Measurements from ENCODE around the gene HYLS1.

HYLS1 gene

GRCh38 chr11:125923012-125923579 is 35.6 kb downstream of the HYLS1 start:
- Histone ChIP-seq H3K4me1 (ENCODE audit: insufficient read depth, poor library complexity, severe bottlenecking) (peaks cover 2% of the 10 kb centered on the region), H3K36me3 (ENCODE audit: low read depth) (no peaks in the 10 kb centered on the region), H3K27me3 (ENCODE audit: insufficient read depth, poor library complexity, severe bottlenecking) (no peaks in the 10 kb centered on the region), H3K27ac (ENCODE audit: poor library complexity, severe bottlenecking) (no peak overlapping the region), H3K9me3 (ENCODE audit: severe bottlenecking) (no peaks in the 10 kb centered on the region), H3K4me3 (ENCODE audit: severe bottlenecking) (no peak overlapping the region)
- TF ChIP-seq CTCF (IDR thresholded peaks at IDR 0.05; ENCODE audit: poor library complexity, severe bottlenecking): peak; percentile 90
- DNase-seq (ENCODE audit: low spot score): no peak
- ATAC-seq (ENCODE audit: low read depth): peak; percentile 86

GRCh38 chr11:125923633-125924032 is 36.2 kb downstream of the HYLS1 start:
- Histone ChIP-seq H3K36me3 (ENCODE audit: low read depth) (no peaks in the 10 kb centered on the region), H3K27me3 (ENCODE audit: insufficient read depth, poor library complexity, severe bottlenecking) (no peaks in the 10 kb centered on the region), H3K4me3 (ENCODE audit: severe bottlenecking) (no peak overlapping the region), H3K9me3 (ENCODE audit: severe bottlenecking) (no peaks in the 10 kb centered on the region), H3K27ac (ENCODE audit: poor library complexity, severe bottlenecking) (no peak overlapping the region), H3K4me1 (ENCODE audit: insufficient read depth, poor library complexity, severe bottlenecking) (peaks cover 2% of the 10 kb centered on the region)
- no peak for TF ChIP-seq CTCF (IDR thresholded peaks at IDR 0.05; ENCODE audit: poor library complexity, severe bottlenecking)
- ATAC-seq (ENCODE audit: low read depth) (no peak), DNase-seq (ENCODE audit: low spot score) (no peak)

GRCh38 chr11:125924384-125925007 is 37.0 kb downstream of the HYLS1 start:
- Histone ChIP-seq H3K9me3 (ENCODE audit: severe bottlenecking) (no peaks in the 10 kb centered on the region), H3K27me3 (ENCODE audit: insufficient read depth, poor library complexity, severe bottlenecking) (no peaks in the 10 kb centered on the region), H3K36me3 (ENCODE audit: low read depth) (no peaks in the 10 kb centered on the region), H3K4me1 (ENCODE audit: insufficient read depth, poor library complexity, severe bottlenecking) (peaks cover 2% of the 10 kb centered on the region), H3K27ac (ENCODE audit: poor library complexity, severe bottlenecking) (no peak overlapping the region), H3K4me3 (ENCODE audit: severe bottlenecking) (no peak overlapping the region)
- DNase-seq (ENCODE audit: low spot score) (no peak), ATAC-seq (ENCODE audit: low read depth) (no peak)
- TF ChIP-seq CTCF (IDR thresholded peaks at IDR 0.05; ENCODE audit: poor library complexity, severe bottlenecking): no peak

GRCh38 chr11:125925247-125925740 is 37.8 kb downstream of the HYLS1 start:
- TF ChIP-seq CTCF (IDR thresholded peaks at IDR 0.05; ENCODE audit: poor library complexity, severe bottlenecking): no peak
- H3K36me3 ChIP-seq (ENCODE audit: low read depth): no peaks in the 10 kb centered on the region
- ATAC-seq (ENCODE audit: low read depth): no peak
- H3K9me3 ChIP-seq (ENCODE audit: severe bottlenecking): no peaks in the 10 kb centered on the region
- H3K4me3 ChIP-seq (ENCODE audit: severe bottlenecking): no peak overlapping the region
- no peaks in the 10 kb centered on the region for H3K27me3 ChIP-seq (ENCODE audit: insufficient read depth, poor library complexity, severe bottlenecking)
- H3K4me1 ChIP-seq (ENCODE audit: insufficient read depth, poor library complexity, severe bottlenecking): peaks cover 2% of the 10 kb centered on the region
- DNase-seq (ENCODE audit: low spot score): no peak
- no peak overlapping the region for H3K27ac ChIP-seq (ENCODE audit: poor library complexity, severe bottlenecking)

- no peak for DNase-seq (ENCODE audit: low spot score)
- Histone ChIP-seq H3K4me1 (ENCODE audit: insufficient read depth, poor library complexity, severe bottlenecking) (peaks cover 2% of the 10 kb centered on the region), H3K9me3 (ENCODE audit: severe bottlenecking) (no peaks in the 10 kb centered on the region), H3K4me3 (ENCODE audit: severe bottlenecking) (no peak overlapping the region), H3K27ac (ENCODE audit: poor library complexity, severe bottlenecking) (no peak overlapping the region), H3K27me3 (ENCODE audit: insufficient read depth, poor library complexity, severe bottlenecking) (no peaks in the 10 kb centered on the region), H3K36me3 (ENCODE audit: low read depth) (no peaks in the 10 kb centered on the region)
- no peak for ATAC-seq (ENCODE audit: low read depth)
- no peak for TF ChIP-seq CTCF (IDR thresholded peaks at IDR 0.05; ENCODE audit: poor library complexity, severe bottlenecking)
These were observed 38.3 kb downstream of the HYLS1 start for GRCh38 chr11:125925804-125926203.

All from RWPE2 (cell line).